GM12878 (cell line): Measurements from ENCODE around the gene OSBPL5. TPM values are rescaled to one million over a fixed set of nuclear protein-coding genes. Genes with fewer than 3 reads are reported as not detected.

ENCODE experiments used
- ATAC-seq: fragments of 200-7000 bp; cut with Tn5 transposase; 3 replicates; pipeline ENCODE4 v1.9.1; 2020; ENCODE audit warnings: mild to moderate bottlenecking, moderate library complexity
- BruUV-seq: library from RNA; stranded (reverse); fragments of 400-500 nt; replicated peaks from 2 replicates; lab custom pipeline; 2021; lab: Mats Ljungman, UMichigan
- CTCF ChIA-PET: fragments of 300-600 bp; sonication (Branson Sonifier 250); formaldehyde crosslinking; extraction: SDS; loops from one replicate; lab custom pipeline; 2021; ENCODE audit warnings: inconsistent platforms; lab: Yijun Ruan, JAX
- POLR2A ChIA-PET: fragments of 350-600 bp; formaldehyde crosslinking; extraction: SDS; loops from one replicate; lab custom pipeline; 2021; ENCODE audit warnings: inconsistent platforms; lab: Charles Lee
- RAD21 ChIA-PET: fragments of 300-600 bp; sonication (Branson Sonifier 250); formaldehyde crosslinking; loops from one replicate; lab custom pipeline; 2023; ENCODE audit warnings: antibody characterized with exemption; ENCODE audit not compliant: unreplicated experiment; lab: Charles Lee
- SMC1A ChIA-PET: fragments of 300-600 bp; sonication (Branson Sonifier 250); formaldehyde crosslinking; loops from one replicate; lab custom pipeline; 2023; ENCODE audit not compliant: unreplicated experiment, uncharacterized antibody; lab: Charles Lee
- DNase-seq: peaks from one replicate; pipeline ENCODE4 v3.0.0-alpha.2; 2011; ENCODE audit warnings: low read depth, low spot score
- FAIRE-seq: peaks from 3 replicates; lab custom pipeline; 2011; peaks lifted over from hg19 to GRCh38; lab: Jason Lieb, UNC
- H2AFZ ChIP-seq: 2 replicates; pipeline ENCODE4 v1.6.0; 2011; ENCODE audit warnings: low read depth, low read length, control low read depth; ENCODE audit not compliant: control insufficient read depth
- H3K27ac ChIP-seq: 2 replicates; pipeline ENCODE4 v1.5.1; 2011; ENCODE audit warnings: control low read depth; ENCODE audit not compliant: control insufficient read depth, insufficient read depth
- H3K27me3 ChIP-seq, 2 experiments: replicated peaks in 1 of 2; 2 replicates each; pipeline versions ENCODE4 v1.6.0 to v1.6.1; 2011; ENCODE audit warnings: low read length in 1 of 2; ENCODE audit not compliant: control insufficient read depth in 2 of 2, insufficient read depth in 2 of 2
- H3K36me3 ChIP-seq, 2 experiments: 2 replicates each; pipeline ENCODE4 v1.5.1; 2011; ENCODE audit warnings: low read length in 1 of 2; ENCODE audit not compliant: control insufficient read depth in 2 of 2, insufficient read depth in 2 of 2
- H3K4me1 ChIP-seq: 2 replicates; pipeline ENCODE4 v1.6.1; 2011; ENCODE audit warnings: mild to moderate bottlenecking, low read length, moderate library complexity, mixed read lengths; ENCODE audit not compliant: control insufficient read depth, insufficient read depth
- H3K4me2 ChIP-seq: 2 replicates; pipeline ENCODE4 v1.6.0; 2011; ENCODE audit warnings: control low read depth; ENCODE audit not compliant: control insufficient read depth, insufficient read depth
- H3K4me3 ChIP-seq: fragments of 200-600 bp; sonication (generic); 2 replicates; pipeline ENCODE4 v1.5.1; 2016
- H3K79me2 ChIP-seq: 2 replicates; pipeline ENCODE4 v1.6.0; 2011; ENCODE audit warnings: low read length; ENCODE audit not compliant: control insufficient read depth, insufficient read depth
- H3K9ac ChIP-seq: 2 replicates; pipeline ENCODE4 v1.8.0; 2011; ENCODE audit warnings: low read length, control low read depth, mixed read lengths; ENCODE audit not compliant: control insufficient read depth, insufficient read depth
- H3K9me3 ChIP-seq: replicated peaks from 3 replicates; pipeline ENCODE4 v1.5.1; 2011; ENCODE audit warnings: mild to moderate bottlenecking, low read length; ENCODE audit not compliant: control insufficient read depth, insufficient read depth
- H4K20me1 ChIP-seq: 2 replicates; pipeline ENCODE4 v1.6.0; 2011; ENCODE audit not compliant: control insufficient read depth, insufficient read depth
- CREB1 ChIP-seq: IDR thresholded peaks from 2 replicates; pipeline ENCODE4 v1.6.1; 2012; ENCODE audit warnings: low read depth, mild to moderate bottlenecking, inconsistent platforms
- CREM ChIP-seq: IDR thresholded peaks from 2 replicates; pipeline ENCODE4 v1.6.1; 2014; ENCODE audit warnings: antibody characterized with exemption, low read depth
- WGBS: methylation state at CpG from one replicate; pipeline ENCODE4 v1.1.6; 2016; ENCODE audit warnings: low lambda C conversion rate; ENCODE audit not compliant: insufficient replicate concordance, insufficient coverage; ENCODE audit errors: missing lambda C conversion rate; 5-methylcytosine and 5-hydroxymethylcytosine counted together
- in situ Hi-C: fragments of 300-500 bp; cut with MboI; formaldehyde crosslinking; loops from 9 replicates; pipeline ENCODE4 v1.14.3; 2018; ENCODE audit warnings: mixed read lengths
- intact Hi-C: fragments of 100-400 bp; cut with micrococcal nuclease; formaldehyde crosslinking; loops from one replicate; pipeline ENCODE4 v1.14.2; 2022; ENCODE audit not compliant: unreplicated experiment
- polyA plus RNA-seq, 11 experiments: library from polyadenylated mRNA; depleted of rRNA in 4 of 11; unstranded in 6 of 11; stranded (reverse) in 5 of 11; fragments of >200 nt; fragmentation: Nextera tagmentation in 4 of 11; fragmentation: Illumina TruSeq in 1 of 11; extraction: Ambion mirVana in 4 of 11; extraction: Trizol in 1 of 11; gene quantifications; 1 replicate in 1 of 11; 2 replicates in 10 of 11; pipeline versions ENCODE4 v1.2.1 to v1.2.3, GENCODE V29; 2011 to 2016; ENCODE audit warnings: inconsistent platforms in 2 of 11, missing spikeins in 2 of 11, low read depth in 1 of 11
- total RNA-seq, 4 experiments: library from RNA; depleted of rRNA in 3 of 4; stranded (reverse); fragments of >200 nt in 3 of 4; fragmentation: Illumina TruSeq in 1 of 4; extraction: Trizol in 1 of 4; gene quantifications; 2 replicates each; pipeline versions ENCODE4 v1.2.1 to v1.2.3, GENCODE V29; 2013 to 2021
- TF ChIP-seq, protein P1 (sequence below): fragments of 450-650 bp; IDR thresholded peaks from 2 replicates; pipeline ENCODE4 v1.6.1; 2017; ENCODE audit warnings: borderline replicate concordance
- TF ChIP-seq, protein P2 (sequence below): fragments of 450-650 bp; IDR thresholded peaks from 2 replicates; pipeline ENCODE4 v1.6.1; 2018; ENCODE audit warnings: borderline replicate concordance, mild to moderate bottlenecking; ENCODE audit not compliant: partially characterized antibody
- TF ChIP-seq, protein P3 (sequence below): fragments of 450-650 bp; IDR thresholded peaks from 2 replicates; pipeline ENCODE4 v1.6.1; 2017; ENCODE audit warnings: mild to moderate bottlenecking, moderate library complexity
- TF ChIP-seq, protein P4 (sequence below), 3 experiments: IDR thresholded peaks in 2 of 3; conservative IDR thresholded peaks in 1 of 3; 2 replicates each; pipeline ENCODE4 v1.5.1; 2011; ENCODE audit warnings: low read depth in 3 of 3, low read length in 3 of 3, mild to moderate bottlenecking in 3 of 3, control low read depth in 2 of 3, moderate library complexity in 2 of 3, inconsistent platforms in 1 of 3, mixed read lengths in 1 of 3; ENCODE audit not compliant: control insufficient read depth in 2 of 3, insufficient read depth in 1 of 3; ENCODE audit errors: extremely low read depth in 1 of 3

Gene OSBPL5
- total and polyA plus RNA-seq, 10 of the 15 experiments (the other 5 are each of a cell fraction or from before 2014, with no cell fraction given), result not detected

- Histone ChIP-seq H3K27me3 (no peaks in the 10 kb centered on the region), H3K9me3 (no peaks in the 10 kb centered on the region), H4K20me1 (no peaks in the 10 kb centered on the region), H2AFZ (no peak overlapping the region; the same call in 1 of the 2 replicates), H3K79me2 (no peaks in the 10 kb centered on the region), H3K4me3 (no peak overlapping the region), H3K27ac (no peak overlapping the region), H3K4me1 (no peaks in the 10 kb centered on the region), H3K9ac (no peak overlapping the region), H3K36me3 (no peaks in the 10 kb centered on the region), H3K4me2 (peak overlapping the region; percentile 25; the same call in 1 of the 2 replicates)
- BruUV-seq, result no TSS peak
- WGBS, result 43% methylated on average over 14 of the region's 14 CpGs
- in situ Hi-C loops (loop anchor here (5.0 kb wide), 2 partner anchors 49 to 559 kb away; no protein-coding TSS in a partner anchor), intact Hi-C loops (loop anchor here (1.0 to 10.0 kb wide), 5 partner anchors 39 to 559 kb away; no protein-coding TSS in a partner anchor)
- CTCF ChIA-PET, result interaction anchor here (0.7 to 5.8 kb wide), 45 partner anchors 15 to 559 kb away, joined by 3 to 143 read pairs (median 4); partner anchors contain the start of gene CARS1
- RAD21 ChIA-PET, result interaction anchor here (0.8 to 3.8 kb wide), 21 partner anchors 19 to 558 kb away, joined by 3 to 58 read pairs (median 7); partner anchors contain the start of genes CARS1, NAP1L4 and PHLDA2
- TF ChIP-seq, protein P1, sequence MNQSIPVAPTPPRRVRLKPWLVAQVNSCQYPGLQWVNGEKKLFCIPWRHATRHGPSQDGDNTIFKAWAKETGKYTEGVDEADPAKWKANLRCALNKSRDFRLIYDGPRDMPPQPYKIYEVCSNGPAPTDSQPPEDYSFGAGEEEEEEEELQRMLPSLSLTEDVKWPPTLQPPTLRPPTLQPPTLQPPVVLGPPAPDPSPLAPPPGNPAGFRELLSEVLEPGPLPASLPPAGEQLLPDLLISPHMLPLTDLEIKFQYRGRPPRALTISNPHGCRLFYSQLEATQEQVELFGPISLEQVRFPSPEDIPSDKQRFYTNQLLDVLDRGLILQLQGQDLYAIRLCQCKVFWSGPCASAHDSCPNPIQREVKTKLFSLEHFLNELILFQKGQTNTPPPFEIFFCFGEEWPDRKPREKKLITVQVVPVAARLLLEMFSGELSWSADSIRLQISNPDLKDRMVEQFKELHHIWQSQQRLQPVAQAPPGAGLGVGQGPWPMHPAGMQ, result no peak
- TF ChIP-seq, protein P2, sequence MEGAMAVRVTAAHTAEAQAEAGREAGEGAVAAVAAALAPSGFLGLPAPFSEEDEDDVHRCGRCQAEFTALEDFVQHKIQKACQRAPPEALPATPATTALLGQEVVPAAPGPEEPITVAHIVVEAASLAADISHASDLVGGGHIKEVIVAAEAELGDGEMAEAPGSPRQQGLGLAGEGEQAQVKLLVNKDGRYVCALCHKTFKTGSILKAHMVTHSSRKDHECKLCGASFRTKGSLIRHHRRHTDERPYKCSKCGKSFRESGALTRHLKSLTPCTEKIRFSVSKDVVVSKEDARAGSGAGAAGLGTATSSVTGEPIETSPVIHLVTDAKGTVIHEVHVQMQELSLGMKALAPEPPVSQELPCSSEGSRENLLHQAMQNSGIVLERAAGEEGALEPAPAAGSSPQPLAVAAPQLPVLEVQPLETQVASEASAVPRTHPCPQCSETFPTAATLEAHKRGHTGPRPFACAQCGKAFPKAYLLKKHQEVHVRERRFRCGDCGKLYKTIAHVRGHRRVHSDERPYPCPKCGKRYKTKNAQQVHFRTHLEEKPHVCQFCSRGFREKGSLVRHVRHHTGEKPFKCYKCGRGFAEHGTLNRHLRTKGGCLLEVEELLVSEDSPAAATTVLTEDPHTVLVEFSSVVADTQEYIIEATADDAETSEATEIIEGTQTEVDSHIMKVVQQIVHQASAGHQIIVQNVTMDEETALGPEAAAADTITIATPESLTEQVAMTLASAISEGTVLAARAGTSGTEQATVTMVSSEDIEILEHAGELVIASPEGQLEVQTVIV, result no peak
- TF ChIP-seq CREB1 (no peak), CREM (no peak)
- TF ChIP-seq, protein P3, sequence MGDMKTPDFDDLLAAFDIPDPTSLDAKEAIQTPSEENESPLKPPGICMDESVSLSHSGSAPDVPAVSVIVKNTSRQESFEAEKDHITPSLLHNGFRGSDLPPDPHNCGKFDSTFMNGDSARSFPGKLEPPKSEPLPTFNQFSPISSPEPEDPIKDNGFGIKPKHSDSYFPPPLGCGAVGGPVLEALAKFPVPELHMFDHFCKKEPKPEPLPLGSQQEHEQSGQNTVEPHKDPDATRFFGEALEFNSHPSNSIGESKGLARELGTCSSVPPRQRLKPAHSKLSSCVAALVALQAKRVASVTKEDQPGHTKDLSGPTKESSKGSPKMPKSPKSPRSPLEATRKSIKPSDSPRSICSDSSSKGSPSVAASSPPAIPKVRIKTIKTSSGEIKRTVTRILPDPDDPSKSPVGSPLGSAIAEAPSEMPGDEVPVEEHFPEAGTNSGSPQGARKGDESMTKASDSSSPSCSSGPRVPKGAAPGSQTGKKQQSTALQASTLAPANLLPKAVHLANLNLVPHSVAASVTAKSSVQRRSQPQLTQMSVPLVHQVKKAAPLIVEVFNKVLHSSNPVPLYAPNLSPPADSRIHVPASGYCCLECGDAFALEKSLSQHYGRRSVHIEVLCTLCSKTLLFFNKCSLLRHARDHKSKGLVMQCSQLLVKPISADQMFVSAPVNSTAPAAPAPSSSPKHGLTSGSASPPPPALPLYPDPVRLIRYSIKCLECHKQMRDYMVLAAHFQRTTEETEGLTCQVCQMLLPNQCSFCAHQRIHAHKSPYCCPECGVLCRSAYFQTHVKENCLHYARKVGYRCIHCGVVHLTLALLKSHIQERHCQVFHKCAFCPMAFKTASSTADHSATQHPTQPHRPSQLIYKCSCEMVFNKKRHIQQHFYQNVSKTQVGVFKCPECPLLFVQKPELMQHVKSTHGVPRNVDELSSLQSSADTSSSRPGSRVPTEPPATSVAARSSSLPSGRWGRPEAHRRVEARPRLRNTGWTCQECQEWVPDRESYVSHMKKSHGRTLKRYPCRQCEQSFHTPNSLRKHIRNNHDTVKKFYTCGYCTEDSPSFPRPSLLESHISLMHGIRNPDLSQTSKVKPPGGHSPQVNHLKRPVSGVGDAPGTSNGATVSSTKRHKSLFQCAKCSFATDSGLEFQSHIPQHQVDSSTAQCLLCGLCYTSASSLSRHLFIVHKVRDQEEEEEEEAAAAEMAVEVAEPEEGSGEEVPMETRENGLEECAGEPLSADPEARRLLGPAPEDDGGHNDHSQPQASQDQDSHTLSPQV, result no peak
- TF ChIP-seq, protein P4, sequence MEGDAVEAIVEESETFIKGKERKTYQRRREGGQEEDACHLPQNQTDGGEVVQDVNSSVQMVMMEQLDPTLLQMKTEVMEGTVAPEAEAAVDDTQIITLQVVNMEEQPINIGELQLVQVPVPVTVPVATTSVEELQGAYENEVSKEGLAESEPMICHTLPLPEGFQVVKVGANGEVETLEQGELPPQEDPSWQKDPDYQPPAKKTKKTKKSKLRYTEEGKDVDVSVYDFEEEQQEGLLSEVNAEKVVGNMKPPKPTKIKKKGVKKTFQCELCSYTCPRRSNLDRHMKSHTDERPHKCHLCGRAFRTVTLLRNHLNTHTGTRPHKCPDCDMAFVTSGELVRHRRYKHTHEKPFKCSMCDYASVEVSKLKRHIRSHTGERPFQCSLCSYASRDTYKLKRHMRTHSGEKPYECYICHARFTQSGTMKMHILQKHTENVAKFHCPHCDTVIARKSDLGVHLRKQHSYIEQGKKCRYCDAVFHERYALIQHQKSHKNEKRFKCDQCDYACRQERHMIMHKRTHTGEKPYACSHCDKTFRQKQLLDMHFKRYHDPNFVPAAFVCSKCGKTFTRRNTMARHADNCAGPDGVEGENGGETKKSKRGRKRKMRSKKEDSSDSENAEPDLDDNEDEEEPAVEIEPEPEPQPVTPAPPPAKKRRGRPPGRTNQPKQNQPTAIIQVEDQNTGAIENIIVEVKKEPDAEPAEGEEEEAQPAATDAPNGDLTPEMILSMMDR (IDR thresholded peaks at IDR 0.05 in 2 of 3, conservative IDR thresholded peaks at IDR 0.05 in 1 of 3; ENCODE audit: control insufficient read depth in 2 of 3, extremely low read depth in 1 of 3, insufficient read depth in 1 of 3, low read depth in 3 of 3, low read length in 3 of 3), result no peak
- DNase-seq, result no peak
- FAIRE-seq, result no peak
- POLR2A ChIA-PET, result interaction anchor here (0.5 to 1.2 kb wide), 4 partner anchors 38 to 155 kb away, joined by 3 read pairs; no protein-coding TSS in a partner anchor
- SMC1A ChIA-PET, result interaction anchor here (0.9 to 6.2 kb wide), 11 partner anchors 16 to 199 kb away, joined by 3 to 52 read pairs (median 4); no protein-coding TSS in a partner anchor
- no peak for ATAC-seq
Measured at GRCh38 chr11:3091081-3091845, 73.8 kb downstream of the OSBPL5 start.
